B cell (primary cell): ENCODE measurements around the gene IPMK. TPM values are rescaled to one million over a fixed set of nuclear protein-coding genes. Genes with fewer than 3 reads are reported as not detected.

ENCODE experiments used
- ATAC-seq: fragments of 200-7000 bp; cut with Tn5 transposase; one replicate; pipeline ENCODE4 v1.10.0; 2021; ENCODE audit warnings: low read depth, mild to moderate bottlenecking, moderate number of reproducible peaks, moderate library complexity
- CTCF ChIA-PET: fragments of 350-600 bp; sonication (Branson Sonifier 250); formaldehyde crosslinking; loops from one replicate; lab custom pipeline; 2021; ENCODE audit warnings: antibody characterized with exemption, inconsistent platforms; lab: Charles Lee
- POLR2A ChIA-PET: fragments of 350-600 bp; sonication (Branson Sonifier 250); formaldehyde crosslinking; loops from one replicate; lab custom pipeline; 2021; ENCODE audit warnings: antibody characterized with exemption; lab: Charles Lee
- DNase-seq: peaks from one replicate; pipeline ENCODE4 v3.0.0; 2013
- H2AFZ ChIP-seq: 2 replicates; pipeline ENCODE4 v1.6.1; 2012; ENCODE audit warnings: mild to moderate bottlenecking, low read depth, low read length; ENCODE audit not compliant: insufficient read depth, poor library complexity, severe bottlenecking
- H3K27ac ChIP-seq, 2 donors: 1 replicate in 1 of 2; 2 replicates in 1 of 2; pipeline ENCODE4 v1.5.1; 2012 to 2013; ENCODE audit warnings: low read length in 2 of 2, mild to moderate bottlenecking in 2 of 2, moderate library complexity in 1 of 2
- H3K27me3 ChIP-seq, 4 experiments: fragments of 200-600 bp in 1 of 4; sonication (generic) in 1 of 4; replicated peaks in 1 of 4; 1 replicate in 2 of 4; 2 replicates in 2 of 4; pipeline versions ENCODE4 v1.6.1 to v1.7.0; 2013 to 2016; ENCODE audit warnings: low read length in 3 of 4, mild to moderate bottlenecking in 2 of 4, mixed read lengths in 1 of 4, moderate library complexity in 1 of 4; ENCODE audit not compliant: insufficient read depth in 4 of 4, control insufficient read depth in 3 of 4; ENCODE audit errors: control extremely low read depth in 1 of 4
- H3K36me3 ChIP-seq, 2 experiments: replicated peaks in 1 of 2; 1 replicate in 1 of 2; 2 replicates in 1 of 2; pipeline versions ENCODE4 v1.6.1 to v1.7.1; 2013; ENCODE audit warnings: low read length in 1 of 2; ENCODE audit not compliant: insufficient read depth in 2 of 2, control insufficient read depth in 1 of 2; ENCODE audit errors: control extremely low read depth in 1 of 2, extremely low read depth in 1 of 2
- H3K4me1 ChIP-seq, 2 donors: fragments of 200-600 bp in 1 of 2; sonication (generic) in 1 of 2; 1 replicate in 1 of 2; 2 replicates in 1 of 2; pipeline versions ENCODE4 v1.5.1 to v1.6.1; 2013 to 2017; ENCODE audit warnings: low read length in 2 of 2; ENCODE audit not compliant: control insufficient read depth in 2 of 2, insufficient read depth in 2 of 2
- H3K4me2 ChIP-seq: replicated peaks from 2 replicates; pipeline ENCODE3; 2012; ENCODE audit warnings: mild to moderate bottlenecking, low read depth, low read length; ENCODE audit not compliant: poor library complexity, severe bottlenecking
- H3K4me3 ChIP-seq, 5 experiments: fragments of 200-600 bp in 1 of 5; sonication (generic) in 1 of 5; 1 replicate in 3 of 5; 2 replicates in 2 of 5; pipeline versions ENCODE4 v1.5.1 to v1.7.0; 2011 to 2016; ENCODE audit warnings: low read length in 4 of 5, mild to moderate bottlenecking in 4 of 5, low read depth in 2 of 5, control low read depth in 1 of 5, moderate library complexity in 1 of 5; ENCODE audit not compliant: insufficient read depth in 1 of 5; ENCODE audit errors: control extremely low read depth in 1 of 5, extremely low read depth in 1 of 5
- H3K79me2 ChIP-seq: fragments of 200-600 bp; sonication (generic); one replicate; pipeline ENCODE4 v1.6.0; 2016; ENCODE audit warnings: low read length; ENCODE audit not compliant: control insufficient read depth, insufficient read depth
- H3K9ac ChIP-seq: fragments of 200-600 bp; sonication (generic); 2 replicates; pipeline ENCODE4 v1.6.1; 2017; ENCODE audit warnings: mild to moderate bottlenecking, low read length, moderate library complexity
- H3K9me3 ChIP-seq, 3 donors: one replicate each; pipeline versions ENCODE4 v1.6.1 to v1.7.1; 2013; ENCODE audit warnings: low read length in 2 of 3; ENCODE audit not compliant: control insufficient read depth in 2 of 3, insufficient read depth in 1 of 3; ENCODE audit errors: control extremely low read depth in 1 of 3
- H4K20me1 ChIP-seq: 2 replicates; pipeline ENCODE4 v1.6.0; 2012; ENCODE audit warnings: mild to moderate bottlenecking, low read length; ENCODE audit not compliant: insufficient read depth, control insufficient read depth, poor library complexity, severe bottlenecking
- H3K27ac Mint-ChIP-seq: one replicate; pipeline ENCODE4 v1.8.0; 2021; ENCODE audit warnings: mixed read lengths
- H3K27me3 Mint-ChIP-seq: one replicate; pipeline ENCODE4 v1.8.0; 2021; ENCODE audit warnings: mixed read lengths
- H3K4me1 Mint-ChIP-seq: one replicate; pipeline ENCODE4 v1.8.0; 2021; ENCODE audit warnings: mixed read lengths
- H3K4me3 Mint-ChIP-seq: one replicate; pipeline ENCODE4 v1.8.0; 2021; ENCODE audit warnings: mixed read lengths
- H3K9me3 Mint-ChIP-seq: one replicate; pipeline ENCODE4 v1.8.0; 2022; ENCODE audit warnings: mixed read lengths; ENCODE audit not compliant: insufficient read depth
- CTCF ChIP-seq: fragments of 200-600 bp; IDR thresholded peaks from one replicate; pipeline ENCODE4 v1.8.0; 2022; ENCODE audit warnings: antibody characterized with exemption, mild to moderate bottlenecking
- EZH2 ChIP-seq: IDR thresholded peaks from 2 replicates; pipeline ENCODE4 v1.6.1; 2012; ENCODE audit warnings: borderline replicate concordance, low read depth, mild to moderate bottlenecking, moderate library complexity, low read length; ENCODE audit not compliant: insufficient read depth, poor library complexity, severe bottlenecking
- WGBS: methylation state at CpG from one replicate; pipeline ENCODE4 v1.1.5; 2013; ENCODE audit warnings: missing lambda C conversion rate; ENCODE audit not compliant: insufficient coverage; 5-methylcytosine and 5-hydroxymethylcytosine counted together
- intact Hi-C: fragments of 100-400 bp; cut with micrococcal nuclease; formaldehyde crosslinking; loops from one replicate; pipeline ENCODE4 v1.10.0; 2022
- polyA plus RNA-seq: library from polyadenylated mRNA; depleted of rRNA; stranded (reverse); fragments of >200 nt; gene quantifications from 2 replicates; pipeline ENCODE4 v1.2.3, GENCODE V29; 2012
- total RNA-seq, 2 donors: library from RNA; stranded (reverse); fragments of 120-200 nt in 1 of 2; gene quantifications; 1 replicate in 1 of 2; 2 replicates in 1 of 2; pipeline versions ENCODE4 v1.2.3 to v1.2.4, GENCODE V29; 2013 to 2022

The IPMK gene
- total and polyA plus RNA-seq, 2 donors (not counting 1 experiment from before 2014, with no cell fraction given): 1.9 to 8.6 TPM

GRCh38 chr10:58150290-58150689 is 117.4 kb downstream of the IPMK start:
- ATAC-seq (no peak), DNase-seq (no peak)
- Histone ChIP-seq H3K4me1 (no peaks in the 10 kb centered on the region), H3K9ac (no peak overlapping the region), H3K4me3 (no peak overlapping the region), H3K36me3 (no peaks in the 10 kb centered on the region), H3K79me2 (no peaks in the 10 kb centered on the region), H3K27me3 (peaks cover 0 to 3% (median 0%) of the 10 kb centered on the region in 4 experiments), H3K27ac (no peak overlapping the region), H2AFZ (no peak overlapping the region), H3K9me3 (no peaks in the 10 kb centered on the region), H4K20me1 (no peaks in the 10 kb centered on the region), H3K4me2 (no peak overlapping the region)
- intact Hi-C loops: no loop called here
- Mint-ChIP-seq H3K27ac (no peak overlapping the region), H3K27me3 (peaks cover 18% of the 10 kb centered on the region), H3K4me3 (no peak overlapping the region), H3K4me1 (no peaks in the 10 kb centered on the region), H3K9me3 (no peaks in the 10 kb centered on the region)
- no CpG with 5 or more reads among the region's 1 CpG for WGBS
- POLR2A ChIA-PET: no interaction called here
- TF ChIP-seq CTCF: no peak
- TF ChIP-seq EZH2: no peak
- CTCF ChIA-PET: interaction anchor here (1.3 kb wide), 1 partner anchor 21 kb away, joined by 3 read pairs; no protein-coding TSS in a partner anchor

- intact Hi-C loops: no loop called here
- Mint-ChIP-seq H3K4me3 (no peak overlapping the region), H3K4me1 (no peaks in the 10 kb centered on the region), H3K9me3 (no peaks in the 10 kb centered on the region), H3K27ac (no peak overlapping the region), H3K27me3 (peaks cover 4% of the 10 kb centered on the region)
- Histone ChIP-seq H2AFZ (no peak overlapping the region), H3K9me3 (peaks cover 0 to 2% (median 0%) of the 10 kb centered on the region in 3 donors), H4K20me1 (no peaks in the 10 kb centered on the region), H3K79me2 (no peaks in the 10 kb centered on the region), H3K9ac (no peak overlapping the region), H3K4me1 (no peaks in the 10 kb centered on the region), H3K27me3 (peaks cover 0 to 2% (median 0%) of the 10 kb centered on the region in 4 experiments), H3K27ac (no peak overlapping the region), H3K4me3 (no peak overlapping the region), H3K36me3 (no peaks in the 10 kb centered on the region), H3K4me2 (no peak overlapping the region)
- ChIA-PET CTCF (no interaction called here), POLR2A (no interaction called here)
- no peak for DNase-seq
- ATAC-seq: no peak
- TF ChIP-seq CTCF (no peak), EZH2 (no peak)
Observed at GRCh38 chr10:58143944-58144343, 123.8 kb downstream of the IPMK start.

Other genes starting within 250 kb of the IPMK start
- gene CISD1, start 1.3 kb upstream of the IPMK start, total RNA-seq: 6.3 and 7.3 TPM in 2 replicates
- 4.8 and 6.6 TPM in 2 replicates for gene CISD1, start 1.3 kb upstream of the IPMK start, polyA plus RNA-seq
- 12.6 and 13.5 TPM in 2 replicates for gene UBE2D1, start 67.1 kb upstream of the IPMK start, total RNA-seq
- gene UBE2D1, start 67.1 kb upstream of the IPMK start, polyA plus RNA-seq: 8.5 and 15.9 TPM in 2 replicates
- 38.4 and 40.6 TPM in 2 replicates for gene TFAM, start 117.5 kb upstream of the IPMK start, total RNA-seq
- 8.2 and 13.7 TPM in 2 replicates for gene TFAM, start 117.5 kb upstream of the IPMK start, polyA plus RNA-seq
- gene BICC1, start 245.0 kb upstream of the IPMK start, total RNA-seq: not detected in 2 replicates
- gene BICC1, start 245.0 kb upstream of the IPMK start, polyA plus RNA-seq: not detected in 2 replicates